ENCODE data around the gene RBM44.

DNA sequence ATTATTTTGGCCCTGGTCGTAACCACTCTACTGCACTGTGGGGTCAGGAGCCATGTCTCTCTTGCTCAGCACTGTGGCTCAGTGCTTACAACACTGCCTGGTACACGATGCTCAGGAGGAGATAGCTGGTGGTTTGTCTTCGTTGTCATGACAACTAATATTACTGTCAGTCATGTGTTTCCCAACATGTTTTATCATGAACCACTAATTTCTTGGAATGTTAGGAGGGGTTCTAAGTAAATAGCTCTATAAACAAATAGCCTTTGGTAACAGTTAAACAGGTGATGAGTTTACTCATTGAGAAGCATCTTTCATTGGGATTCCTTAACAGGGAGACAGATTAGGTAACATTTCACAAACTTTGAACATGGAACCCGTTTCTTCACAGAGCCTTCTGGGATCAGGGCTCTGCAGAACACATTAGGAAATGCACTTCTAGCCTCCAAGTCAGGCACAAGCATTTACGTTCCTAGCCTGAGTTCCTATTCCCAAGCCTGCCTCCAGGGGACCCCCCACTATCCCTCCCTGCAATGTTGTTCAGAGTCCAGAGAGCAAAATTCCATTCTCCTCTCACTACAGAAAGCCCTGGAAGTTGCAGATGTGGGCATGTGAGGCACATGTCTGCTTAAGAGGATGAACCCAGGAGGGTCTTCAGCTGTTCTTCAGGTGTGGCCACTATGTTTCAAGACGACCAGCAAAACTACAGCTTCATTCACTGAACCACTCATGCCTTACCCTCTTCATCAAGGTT is 6.4 kb upstream of the RBM44 start:
- TF ChIP-seq GATA2 (IDR thresholded peaks at IDR 0.05; ENCODE audit: low read depth, low read length): no peak
- TF ChIP-seq GATA3 (IDR thresholded peaks at IDR 0.05; ENCODE audit: low read depth, low read length): no peak

Data from SH-SY5Y (cell line).